ENCODE results near the gene RCHY1. TPM values are rescaled to one million over a fixed set of nuclear protein-coding genes. Genes with fewer than 3 reads are reported as not detected.

The RCHY1 gene
- total RNA-seq, 1 experiment from 2014 or later = 33.4 TPM

DNA sequence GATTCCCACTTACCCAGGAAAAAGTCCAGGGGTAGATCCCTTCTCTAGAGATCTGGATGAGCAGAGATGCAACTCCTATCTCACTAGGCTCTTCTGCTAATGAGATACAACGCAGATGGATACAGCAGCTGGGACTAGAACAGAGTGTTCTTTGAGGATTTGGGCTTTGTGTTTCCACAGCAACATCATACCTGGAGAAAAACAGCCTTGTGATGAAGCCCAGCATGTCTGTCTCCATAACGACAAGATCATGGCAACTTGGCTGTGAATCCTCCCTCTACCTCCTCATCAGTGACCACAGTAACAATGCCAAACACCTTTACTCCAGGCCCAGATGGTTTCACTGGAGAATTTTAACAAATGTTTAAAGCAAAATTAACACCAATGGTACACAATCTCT lies 80.1 kb downstream of the RCHY1 start:
- no TSS peak for BruUV-seq (replicated peaks)
- no peak for ATAC-seq
- ChIA-PET POLR2A (no interaction called here), RAD21 (ENCODE audit: low non-redundant PET in 1 of 2, low total read pairs in 2 of 2, uncharacterized antibody in 2 of 2, unreplicated experiment in 2 of 2) (no interaction called here), CTCF (no interaction called here)
- Histone ChIP-seq H2AFZ (ENCODE audit: low read depth, low read length, poor library complexity, severe bottlenecking) (no peak overlapping the region), H3K9me3 (ENCODE audit: control insufficient read depth in 1 of 2, insufficient read depth in 1 of 2, low read depth in 1 of 2, low read length in 2 of 2) (no peaks in the 10 kb centered on the region), H3K36me3 (ENCODE audit: control insufficient read depth in 1 of 2, insufficient read depth in 2 of 2, low read length in 2 of 2) (no peaks in the 10 kb centered on the region), H3K27me3 (ENCODE audit: insufficient read depth, low read length) (no peaks in the 10 kb centered on the region), H3K4me3 (replicated peaks in 1 of 2; ENCODE audit: low read depth in 1 of 2, low read length in 2 of 2) (no peak overlapping the region), H3K9ac (ENCODE audit: low read length) (no peak overlapping the region), H3K4me2 (ENCODE audit: low read length) (no peak overlapping the region), H3K79me2 (ENCODE audit: insufficient read depth, low read length) (no peaks in the 10 kb centered on the region), H3K4me1 (ENCODE audit: control insufficient read depth in 1 of 2, insufficient read depth in 2 of 2, low read length in 2 of 2) (no peaks in the 10 kb centered on the region), H3K9me2 (ENCODE audit: insufficient read depth) (no peaks in the 10 kb centered on the region), H3K27ac (ENCODE audit: low read depth, low read length) (no peak overlapping the region), H4K20me1 (ENCODE audit: insufficient read depth) (no peaks in the 10 kb centered on the region)
- TF ChIP-seq ZFX (IDR thresholded peaks at IDR 0.05) = no peak
- no peak for TF ChIP-seq ELF1 (IDR thresholded peaks at IDR 0.05; ENCODE audit: borderline replicate concordance, low read depth)
- no peak for TF ChIP-seq POLR2AphosphoS5 (IDR thresholded peaks at IDR 0.05; ENCODE audit: low read depth, low read length)
- TF ChIP-seq FOSL1 (IDR thresholded peaks at IDR 0.05; ENCODE audit: low read depth) = no peak
- no peak for TF ChIP-seq ATF3 (IDR thresholded peaks at IDR 0.05)
- TF ChIP-seq POLR2A (IDR thresholded peaks at IDR 0.05; ENCODE audit: borderline replicate concordance, extremely low read depth, insufficient read depth, insufficient read length) = no peak
- TF ChIP-seq, protein P1, sequence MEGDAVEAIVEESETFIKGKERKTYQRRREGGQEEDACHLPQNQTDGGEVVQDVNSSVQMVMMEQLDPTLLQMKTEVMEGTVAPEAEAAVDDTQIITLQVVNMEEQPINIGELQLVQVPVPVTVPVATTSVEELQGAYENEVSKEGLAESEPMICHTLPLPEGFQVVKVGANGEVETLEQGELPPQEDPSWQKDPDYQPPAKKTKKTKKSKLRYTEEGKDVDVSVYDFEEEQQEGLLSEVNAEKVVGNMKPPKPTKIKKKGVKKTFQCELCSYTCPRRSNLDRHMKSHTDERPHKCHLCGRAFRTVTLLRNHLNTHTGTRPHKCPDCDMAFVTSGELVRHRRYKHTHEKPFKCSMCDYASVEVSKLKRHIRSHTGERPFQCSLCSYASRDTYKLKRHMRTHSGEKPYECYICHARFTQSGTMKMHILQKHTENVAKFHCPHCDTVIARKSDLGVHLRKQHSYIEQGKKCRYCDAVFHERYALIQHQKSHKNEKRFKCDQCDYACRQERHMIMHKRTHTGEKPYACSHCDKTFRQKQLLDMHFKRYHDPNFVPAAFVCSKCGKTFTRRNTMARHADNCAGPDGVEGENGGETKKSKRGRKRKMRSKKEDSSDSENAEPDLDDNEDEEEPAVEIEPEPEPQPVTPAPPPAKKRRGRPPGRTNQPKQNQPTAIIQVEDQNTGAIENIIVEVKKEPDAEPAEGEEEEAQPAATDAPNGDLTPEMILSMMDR (IDR thresholded peaks at IDR 0.05 in 2 of 3, conservative IDR thresholded peaks at IDR 0.05 in 1 of 3; ENCODE audit: borderline replicate concordance in 1 of 3, insufficient read depth in 1 of 3, low read depth in 2 of 3, low read length in 2 of 3) = no peak
- no peak for TF ChIP-seq ZNF274 (IDR thresholded peaks at IDR 0.05; ENCODE audit: low read depth, low read length)
- no peak for TF ChIP-seq SRF (IDR thresholded peaks at IDR 0.05; ENCODE audit: low read depth)
- TF ChIP-seq CEBPB (IDR thresholded peaks at IDR 0.05; ENCODE audit: low read depth) = no peak
- intact Hi-C loops (cut with micrococcal nuclease) = no loop called here
- DNase-seq (ENCODE audit: low read depth, low spot score) = no peak

Measured in HCT116 (cell line).